H1 (cell line): Measurements from ENCODE around the gene NTN1. TPM values are rescaled to one million over a fixed set of nuclear protein-coding genes. Genes with fewer than 3 reads are reported as not detected.

Source experiments
- CTCF ChIA-PET: fragments of 300-600 bp; sonication (Branson Sonifier 250); formaldehyde crosslinking; loops from one replicate; lab custom pipeline; 2021; ENCODE audit not compliant: partially characterized antibody; lab: Charles Lee
- POLR2A ChIA-PET: fragments of 300-600 bp; sonication (Branson Sonifier 250); formaldehyde crosslinking; loops from one replicate; lab custom pipeline; 2021; ENCODE audit warnings: inconsistent platforms; ENCODE audit not compliant: partially characterized antibody; lab: Charles Lee
- DNase-seq, 2 experiments: peaks; one replicate each; pipeline versions ENCODE4 v3.0.0 to v3.0.0-alpha.2; 2010 to 2022; ENCODE audit warnings: low spot score in 2 of 2, low read depth in 1 of 2, mixed read lengths in 1 of 2
- FAIRE-seq: peaks from 2 replicates; lab custom pipeline; 2011; peaks lifted over from hg19 to GRCh38; lab: Jason Lieb, UNC
- H2AFZ ChIP-seq: 2 replicates; pipeline ENCODE4 v1.8.1; 2012; ENCODE audit warnings: low read length, inconsistent platforms
- H2AK5ac ChIP-seq: 2 replicates; pipeline ENCODE4 v1.6.1; 2013; ENCODE audit warnings: low read depth, low read length
- H2BK120ac ChIP-seq: replicated peaks from 2 replicates; pipeline ENCODE3; 2013; ENCODE audit warnings: low read depth, low read length, inconsistent platforms
- H2BK12ac ChIP-seq: 2 replicates; pipeline ENCODE4 v1.6.1; 2013; ENCODE audit warnings: low read depth, low read length
- H2BK15ac ChIP-seq: 2 replicates; pipeline ENCODE4 v1.6.1; 2013; ENCODE audit warnings: low read length
- H2BK20ac ChIP-seq: 2 replicates; pipeline ENCODE4 v1.6.1; 2013; ENCODE audit warnings: low read length
- H2BK5ac ChIP-seq: 2 replicates; pipeline ENCODE4 v1.6.1; 2013; ENCODE audit warnings: low read depth, low read length
- H3K14ac ChIP-seq: 2 replicates; pipeline ENCODE4 v1.6.1; 2013; ENCODE audit warnings: inconsistent platforms; ENCODE audit not compliant: insufficient read length
- H3K18ac ChIP-seq: 2 replicates; pipeline ENCODE4 v1.6.1; 2013; ENCODE audit warnings: low read length; ENCODE audit errors: extremely low read depth
- H3K23ac ChIP-seq: 2 replicates; pipeline ENCODE4 v1.6.1; 2013; ENCODE audit warnings: inconsistent platforms; ENCODE audit not compliant: insufficient read length
- H3K23me2 ChIP-seq: 2 replicates; pipeline ENCODE4 v1.6.1; 2013; ENCODE audit warnings: low read depth, low read length
- H3K27ac ChIP-seq: 2 replicates; pipeline ENCODE4 v1.6.1; 2011; ENCODE audit warnings: low read depth, low read length, inconsistent platforms
- H3K27me3 ChIP-seq, 4 experiments: replicated peaks in 1 of 4; 1 replicate in 1 of 4; 2 replicates in 3 of 4; pipeline versions ENCODE4 v1.6.1 to v1.8.1; 2011 to 2013; ENCODE audit warnings: low read length in 3 of 4, mild to moderate bottlenecking in 3 of 4, inconsistent platforms in 2 of 4, mixed read lengths in 2 of 4, moderate library complexity in 1 of 4; ENCODE audit not compliant: control insufficient read depth in 3 of 4, insufficient read depth in 3 of 4; ENCODE audit errors: extremely low read depth in 1 of 4
- H3K36me3 ChIP-seq, 4 experiments: 2 replicates each; pipeline versions ENCODE4 v1.6.1 to v1.8.1; 2011 to 2013; ENCODE audit warnings: mild to moderate bottlenecking in 4 of 4, low read length in 3 of 4, moderate library complexity in 2 of 4, control low read depth in 1 of 4, inconsistent platforms in 1 of 4; ENCODE audit not compliant: insufficient read depth in 4 of 4, control insufficient read depth in 2 of 4
- H3K4ac ChIP-seq: replicated peaks from 2 replicates; pipeline ENCODE3; 2013; ENCODE audit warnings: low read length, low read depth, mixed read lengths, inconsistent platforms; ENCODE audit not compliant: insufficient read length
- H3K4me1 ChIP-seq, 4 experiments: replicated peaks in 1 of 4; 1 replicate in 1 of 4; 2 replicates in 3 of 4; pipeline versions ENCODE4 v1.6.1 to v1.8.1; 2011 to 2013; ENCODE audit warnings: low read length in 3 of 4, inconsistent platforms in 2 of 4, mixed read lengths in 1 of 4; ENCODE audit not compliant: insufficient read depth in 4 of 4, control insufficient read depth in 3 of 4
- H3K4me2 ChIP-seq, 2 experiments: 2 replicates each; pipeline versions ENCODE4 v1.6.1 to v1.8.1; 2011 to 2013; ENCODE audit warnings: low read depth in 2 of 2, low read length in 2 of 2, control low read depth in 1 of 2, inconsistent platforms in 1 of 2, mild to moderate bottlenecking in 1 of 2; ENCODE audit not compliant: insufficient read depth in 1 of 2
- H3K4me3 ChIP-seq, 4 experiments: fragments of 200-600, 300-600 bp in 1 of 4; sonication (generic), shearing (Covaris generic), sonication (Bioruptor Twin) in 1 of 4; 2 replicates each; pipeline versions ENCODE4 v1.5.1 to v1.8.1; 2011 to 2016; ENCODE audit warnings: low read length in 4 of 4, low read depth in 3 of 4, control low read depth in 2 of 4, inconsistent platforms in 2 of 4, mild to moderate bottlenecking in 2 of 4, mixed read lengths in 1 of 4, moderate library complexity in 1 of 4; ENCODE audit not compliant: insufficient read depth in 2 of 4; ENCODE audit errors: extremely low read depth in 1 of 4
- H3K56ac ChIP-seq: replicated peaks from 2 replicates; pipeline ENCODE3; 2013; ENCODE audit warnings: low read depth, mild to moderate bottlenecking, mixed read lengths, low read length, inconsistent platforms; ENCODE audit not compliant: insufficient read length
- H3K79me1 ChIP-seq: 2 replicates; pipeline ENCODE4 v1.6.1; 2013; ENCODE audit warnings: low read depth, low read length, control low read depth
- H3K79me2 ChIP-seq, 2 experiments: 2 replicates each; pipeline versions ENCODE4 v1.6.1 to v1.8.1; 2012 to 2013; ENCODE audit warnings: low read length in 2 of 2, mild to moderate bottlenecking in 2 of 2, inconsistent platforms in 1 of 2; ENCODE audit not compliant: insufficient read depth in 2 of 2, control insufficient read depth in 1 of 2
- H3K9ac ChIP-seq, 4 experiments: replicated peaks in 1 of 4; 1 replicate in 1 of 4; 2 replicates in 3 of 4; pipeline versions ENCODE4 v1.6.1 to v1.8.1; 2011 to 2013; ENCODE audit warnings: low read depth in 3 of 4, low read length in 3 of 4, control low read depth in 2 of 4, mild to moderate bottlenecking in 2 of 4, moderate library complexity in 2 of 4, inconsistent platforms in 1 of 4; ENCODE audit errors: extremely low read depth in 1 of 4
- H3K9me3 ChIP-seq, 2 experiments: 2 replicates each; pipeline versions ENCODE4 v1.6.1 to v1.8.1; 2012 to 2013; ENCODE audit warnings: mild to moderate bottlenecking in 2 of 2, moderate library complexity in 2 of 2, control low read depth in 1 of 2, inconsistent platforms in 1 of 2, low read depth in 1 of 2, low read length in 1 of 2, mixed read lengths in 1 of 2; ENCODE audit not compliant: insufficient read depth in 2 of 2
- H4K20me1 ChIP-seq, 2 experiments: replicated peaks in 1 of 2; 2 replicates each; pipeline versions ENCODE3 to v1.8.1; 2011 to 2013; ENCODE audit warnings: inconsistent platforms in 2 of 2, low read length in 2 of 2, mild to moderate bottlenecking in 1 of 2; ENCODE audit not compliant: insufficient read depth in 2 of 2, control insufficient read depth in 1 of 2
- H4K5ac ChIP-seq: 2 replicates; pipeline ENCODE4 v1.6.1; 2013; ENCODE audit warnings: low read length, low read depth, mixed read lengths, inconsistent platforms; ENCODE audit not compliant: insufficient read length
- H4K8ac ChIP-seq: 2 replicates; pipeline ENCODE4 v1.8.0; 2013; ENCODE audit warnings: mild to moderate bottlenecking, moderate library complexity, low read length, inconsistent platforms; ENCODE audit not compliant: insufficient read depth; ENCODE audit errors: extremely low read depth
- H4K91ac ChIP-seq: replicated peaks from 2 replicates; pipeline ENCODE3; 2013; ENCODE audit warnings: low read length, mixed read lengths, inconsistent platforms; ENCODE audit not compliant: insufficient read length
- TEAD4 ChIP-seq: IDR thresholded peaks from 2 replicates; pipeline ENCODE4 v1.6.1; 2012; ENCODE audit warnings: low read depth, low read length, inconsistent platforms, mixed read lengths
- WGBS, 2 experiments: shearing (Covaris generic) in 1 of 2; methylation state at CpG; one replicate each; pipeline versions ENCODE4 v1.1.6 to v1.1.7; 2013 to 2015; ENCODE audit warnings: low lambda C conversion rate in 2 of 2, mixed read lengths in 2 of 2, inconsistent platforms in 1 of 2, low coverage in 1 of 2, missing lambda C conversion rate in 1 of 2; ENCODE audit not compliant: insufficient replicate concordance in 2 of 2, insufficient coverage in 1 of 2, insufficient read length in 1 of 2; ENCODE audit errors: extremely low coverage in 1 of 2, missing lambda C conversion rate in 1 of 2; 5-methylcytosine and 5-hydroxymethylcytosine counted together
- polyA plus RNA-seq, 7 experiments: library from polyadenylated mRNA; depleted of rRNA in 3 of 7; stranded (reverse) in 5 of 7; unstranded in 2 of 7; fragments of >200 nt in 5 of 7; fragments of 200-250 nt in 2 of 7; gene quantifications; 1 replicate in 5 of 7; 2 replicates in 1 of 7; 4 replicates in 1 of 7; pipeline versions ENCODE4 v1.2.1 to v1.2.3, GENCODE V29; 2011 to 2013; ENCODE audit warnings: missing spikeins in 2 of 7, mixed read lengths in 2 of 7
- total RNA-seq: library from RNA; stranded (reverse); fragmentation: NEBNext Ultra II Directional; extraction: Animal tissue kit (Norgen Biotek cat#: 25700); gene quantifications from 2 replicates; pipeline ENCODE4 v1.2.1, GENCODE V29; 2021
- TF ChIP-seq, protein P1 (sequence below): IDR thresholded peaks from 2 replicates; pipeline ENCODE4 v1.6.1; 2011; ENCODE audit warnings: low read length, improper control_type of control experiment

Gene NTN1
- total and polyA plus RNA-seq, 2 of the 8 experiments (the other 6 are each of a cell fraction or from before 2014, with no cell fraction given), result 2.0 to 2.3 TPM

DNA sequence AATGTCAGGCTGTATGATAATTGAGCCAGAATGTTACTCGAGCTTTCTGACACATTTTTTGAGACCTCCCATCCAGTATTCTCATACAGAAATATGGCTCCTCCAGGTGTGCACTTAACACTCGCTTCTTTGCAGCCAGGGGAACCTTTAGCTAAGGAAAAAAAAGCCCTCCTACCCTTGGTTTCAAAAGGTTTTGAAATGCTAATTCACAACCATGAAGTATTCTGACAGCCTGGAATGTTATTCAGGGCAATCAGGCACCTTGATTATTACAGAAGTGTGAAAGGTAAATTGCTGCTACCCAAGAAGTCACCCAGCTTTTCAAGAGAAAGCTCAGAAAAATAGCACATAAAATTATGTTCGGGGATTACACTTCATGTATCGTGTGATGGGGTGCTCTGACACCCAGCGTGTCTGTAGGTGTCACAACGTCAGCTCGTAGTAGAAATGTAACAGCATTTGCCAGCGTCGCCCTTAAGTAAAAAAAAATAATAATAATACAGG is 41.1 kb downstream of the NTN1 start:
- FAIRE-seq, result no peak
- Histone ChIP-seq H2BK12ac (no peak overlapping the region), H3K4me3 (peak overlapping the region in 1 of 4 experiments; percentile 5; a peak in 1 of 8 replicates), H3K4me1 (peaks cover 3 to 9% (median 5%) of the 10 kb centered on the region in 4 experiments; a peak in 4 of 7 replicates), H3K4ac (no peak overlapping the region), H3K4me2 (peak overlapping the region; percentile 17 to 39; a peak in 3 of 4 replicates), H2BK20ac (no peak overlapping the region), H2BK5ac (no peak overlapping the region), H3K27me3 (no peaks in the 10 kb centered on the region), H3K27ac (no peak overlapping the region), H4K8ac (no peak overlapping the region), H3K23me2 (no peaks in the 10 kb centered on the region), H4K20me1 (no peaks in the 10 kb centered on the region), H4K91ac (no peak overlapping the region), H2BK15ac (no peak overlapping the region), H3K79me1 (no peaks in the 10 kb centered on the region), H3K79me2 (no peaks in the 10 kb centered on the region), H3K9me3 (no peaks in the 10 kb centered on the region), H2AK5ac (no peak overlapping the region), H2BK120ac (no peak overlapping the region), H3K23ac (no peak overlapping the region), H2AFZ (no peak overlapping the region), H4K5ac (no peak overlapping the region), H3K36me3 (no peaks in the 10 kb centered on the region), H3K9ac (no peak overlapping the region), H3K14ac (no peak overlapping the region), H3K18ac (no peak overlapping the region), H3K56ac (no peak overlapping the region)
- POLR2A ChIA-PET, result interaction anchor here (0.6 to 3.8 kb wide), 4 partner anchors 12 to 29 kb away, joined by 3 to 12 read pairs (median 3); no protein-coding TSS in a partner anchor
- CTCF ChIA-PET, result interaction anchor here (0.6 to 1.3 kb wide), 3 partner anchors 18 to 137 kb away, joined by 3 to 5 read pairs (median 5); no protein-coding TSS in a partner anchor
- WGBS, 2 experiments, result 54% methylated on average over 9 of the region's 9 CpGs; no CpG with 5 or more reads in 1 of the 2 experiments
- TF ChIP-seq, protein P1, sequence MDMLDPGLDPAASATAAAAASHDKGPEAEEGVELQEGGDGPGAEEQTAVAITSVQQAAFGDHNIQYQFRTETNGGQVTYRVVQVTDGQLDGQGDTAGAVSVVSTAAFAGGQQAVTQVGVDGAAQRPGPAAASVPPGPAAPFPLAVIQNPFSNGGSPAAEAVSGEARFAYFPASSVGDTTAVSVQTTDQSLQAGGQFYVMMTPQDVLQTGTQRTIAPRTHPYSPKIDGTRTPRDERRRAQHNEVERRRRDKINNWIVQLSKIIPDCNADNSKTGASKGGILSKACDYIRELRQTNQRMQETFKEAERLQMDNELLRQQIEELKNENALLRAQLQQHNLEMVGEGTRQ, result no peak
- 0 out of 2 replicates have a peak, but pooled peaks have one; percentile 37 for TF ChIP-seq TEAD4
- no peak for DNase-seq
